ENCODE results near the gene CNGB1.

DNA sequence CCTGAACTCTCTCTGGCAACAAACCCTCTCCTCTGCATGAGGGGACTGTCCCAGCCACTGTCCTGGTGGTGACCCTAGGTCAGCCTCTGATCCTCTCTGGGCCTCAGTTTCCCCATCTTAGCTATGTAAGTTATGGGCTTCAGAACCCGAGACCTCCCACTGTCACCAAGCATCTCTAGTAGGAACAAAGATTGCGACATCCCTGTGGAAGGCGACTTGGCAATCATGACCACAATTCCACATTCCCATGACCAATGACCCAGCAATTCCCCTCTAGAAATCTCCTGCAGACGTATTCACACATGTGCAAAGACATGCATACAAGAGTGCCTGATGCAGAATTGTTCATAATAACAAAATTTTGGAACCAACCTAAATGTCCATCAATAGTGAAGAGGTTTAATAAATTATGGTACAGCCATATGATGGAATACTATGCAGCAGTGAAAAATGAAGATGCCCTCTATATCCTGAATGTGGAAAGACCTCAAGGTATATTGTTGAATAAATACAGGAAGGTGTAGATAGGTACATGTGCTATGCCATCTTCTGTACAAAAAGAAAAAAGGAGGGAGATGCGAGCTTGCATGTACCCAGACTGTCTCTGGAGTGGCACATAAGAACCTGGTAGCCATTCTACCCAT is 21.2 kb downstream of the CNGB1 start:
- TF ChIP-seq, protein P1, sequence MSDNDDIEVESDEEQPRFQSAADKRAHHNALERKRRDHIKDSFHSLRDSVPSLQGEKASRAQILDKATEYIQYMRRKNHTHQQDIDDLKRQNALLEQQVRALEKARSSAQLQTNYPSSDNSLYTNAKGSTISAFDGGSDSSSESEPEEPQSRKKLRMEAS (IDR thresholded peaks at IDR 0.05), result no peak
- TF ChIP-seq TCF12 (IDR thresholded peaks at IDR 0.05; ENCODE audit: low read depth), result no peak
- no peak for TF ChIP-seq EP300 (IDR thresholded peaks at IDR 0.05; ENCODE audit: borderline replicate concordance)
- TF ChIP-seq EGR1 (IDR thresholded peaks at IDR 0.05), result no peak
- TF ChIP-seq TAF1 (IDR thresholded peaks at IDR 0.05; ENCODE audit: low read depth), result no peak
- no peak for TF ChIP-seq ZBTB7A (IDR thresholded peaks at IDR 0.05; ENCODE audit: low read depth)
- no peak for TF ChIP-seq FOXM1 (IDR thresholded peaks at IDR 0.05; ENCODE audit: borderline replicate concordance, low read depth)
